NCI-H526 (cell line): ENCODE results near the gene RAD51B.

Source experiments
- DNase-seq, 2 experiments: peaks; one replicate each; lab custom pipeline; 2025; lab: John Stamatoyannopoulos, UW

RAD51B gene

GRCh38 chr14:68365228-68365627 is 545.6 kb downstream of the RAD51B start:
- no peak for DNase-seq

- DNase-seq: no peak
Measured at GRCh38 chr14:68366656-68367055, 547.1 kb downstream of the RAD51B start.

- DNase-seq: no peak
Measured at GRCh38 chr14:68367536-68367935, 548.0 kb downstream of the RAD51B start.

GRCh38 chr14:68368850-68369249 is 549.3 kb downstream of the RAD51B start:
- no peak for DNase-seq

GRCh38 chr14:68369281-68370056 is 549.9 kb downstream of the RAD51B start:
- no peak for DNase-seq

- DNase-seq: no peak
Measured at GRCh38 chr14:68370057-68370360, 550.4 kb downstream of the RAD51B start.

- DNase-seq: no peak
Measured at GRCh38 chr14:68372368-68372767, 552.8 kb downstream of the RAD51B start.

GRCh38 chr14:68373124-68373646 is 553.6 kb downstream of the RAD51B start:
- no peak for DNase-seq

GRCh38 chr14:68373847-68374444 is 554.4 kb downstream of the RAD51B start:
- DNase-seq: no peak

- DNase-seq: no peak
Measured at GRCh38 chr14:68374682-68375081, 555.1 kb downstream of the RAD51B start.

- no peak for DNase-seq
Measured at GRCh38 chr14:68375376-68375775, 555.8 kb downstream of the RAD51B start.

GRCh38 chr14:68376067-68376779 is 556.6 kb downstream of the RAD51B start:
- no peak for DNase-seq

- no peak for DNase-seq
Measured at GRCh38 chr14:68377006-68377405, 557.4 kb downstream of the RAD51B start.

- DNase-seq: no peak
Measured at GRCh38 chr14:68377459-68377858, 557.9 kb downstream of the RAD51B start.

GRCh38 chr14:68379510-68380328 is 560.1 kb downstream of the RAD51B start:
- no peak for DNase-seq

GRCh38 chr14:68380329-68380741 is 560.8 kb downstream of the RAD51B start:
- no peak for DNase-seq

- DNase-seq: no peak
Measured at GRCh38 chr14:68384335-68384734, 564.8 kb downstream of the RAD51B start.

- no peak for DNase-seq
Measured at GRCh38 chr14:68384881-68385280, 565.3 kb downstream of the RAD51B start.

GRCh38 chr14:68386446-68386845 is 566.9 kb downstream of the RAD51B start:
- DNase-seq: no peak

GRCh38 chr14:68386950-68387779 is 567.6 kb downstream of the RAD51B start:
- DNase-seq: no peak

- DNase-seq: no peak
Measured at GRCh38 chr14:68389943-68390342, 570.4 kb downstream of the RAD51B start.
